PC-9 (cell line): ENCODE data around the gene CIAO2B.

Source experiments
- CTCF ChIP-seq: fragments of 200-600 bp; sonication (generic); conservative IDR thresholded peaks from 2 replicates; pipeline ENCODE4 v1.6.1; 2017; ENCODE audit warnings: mixed run types, antibody characterized with exemption, mild to moderate bottlenecking, moderate library complexity
- EZH2 ChIP-seq: fragments of 200-600 bp; sonication (generic); IDR thresholded peaks from 2 replicates; pipeline ENCODE4 v1.8.0; 2017; ENCODE audit warnings: antibody characterized with exemption, low read depth

DNA sequence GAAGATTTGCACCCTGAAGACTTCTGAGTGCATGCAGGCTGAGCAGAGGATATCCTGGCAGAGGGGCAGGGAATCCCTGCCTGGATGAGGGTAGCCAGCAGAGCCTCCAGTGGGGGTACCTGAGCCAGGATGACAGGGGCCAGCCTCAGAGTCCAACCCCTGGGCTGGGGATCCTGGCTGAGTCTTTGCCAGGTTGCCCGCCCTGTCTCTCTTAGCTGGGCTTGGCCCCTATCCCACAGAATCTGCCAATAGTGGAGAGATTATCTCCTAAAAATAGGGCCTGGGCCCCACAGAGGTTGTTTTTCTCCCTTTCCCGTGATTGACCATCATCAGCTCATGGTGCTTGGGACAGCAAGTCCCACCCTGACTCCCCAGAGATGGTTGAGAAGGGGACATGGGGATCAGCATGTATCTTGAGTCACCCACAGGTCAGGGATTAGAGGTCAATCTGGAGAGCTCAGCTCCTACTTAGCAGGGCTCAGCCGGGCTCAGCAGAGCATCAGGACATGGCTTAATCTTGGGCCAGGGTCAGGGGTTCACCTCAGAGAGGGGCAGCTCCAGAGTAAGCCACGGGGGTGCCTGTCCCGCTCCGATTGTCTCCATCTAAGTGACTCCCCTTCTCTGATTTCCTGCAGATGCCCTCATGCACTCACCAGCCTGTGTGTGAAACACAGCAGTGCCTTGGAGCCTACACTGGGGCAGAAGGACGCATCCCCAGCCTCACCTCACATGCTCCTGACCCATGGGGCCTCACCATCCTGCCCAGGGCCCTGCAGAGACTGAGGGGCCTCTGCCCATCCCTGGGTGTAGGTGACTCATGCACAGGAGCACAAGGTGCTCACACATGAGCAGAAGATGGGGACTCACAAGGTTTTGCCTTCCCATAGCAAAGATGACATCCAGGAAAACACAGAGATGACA is 27.0 kb downstream of the CIAO2B start:
- TF ChIP-seq CTCF (no peak), EZH2 (no peak)
